ENCODE data around the gene CELF1.

Gene CELF1

GRCh38 chr11:47487421-47487820 is 65.5 kb downstream of the CELF1 start:
- ChIA-PET CTCF (interaction anchor here (0.9 to 2.1 kb wide), 3 partner anchors 9 to 130 kb away, joined by 3 to 11 read pairs (median 4); no protein-coding TSS in a partner anchor), POLR2A (interaction anchor here (0.6 kb wide), 1 partner anchor 23 kb away, joined by 5 read pairs; no protein-coding TSS in a partner anchor)
- DNase-seq (ENCODE audit: extremely low spot score): no peak
- TF ChIP-seq CTCF (IDR thresholded peaks at IDR 0.05; ENCODE audit: control extremely low read depth, extremely low read depth, low read depth, missing control alignments): no peak

GRCh38 chr11:47485107-47485506 is 67.8 kb downstream of the CELF1 start:
- TF ChIP-seq CTCF (IDR thresholded peaks at IDR 0.05; ENCODE audit: control extremely low read depth, extremely low read depth, low read depth, missing control alignments): no peak
- ChIA-PET POLR2A (no interaction called here), CTCF (no interaction called here)
- no peak for DNase-seq (ENCODE audit: extremely low spot score)

GRCh38 chr11:47483457-47483856 is 69.5 kb downstream of the CELF1 start:
- CTCF ChIA-PET: no interaction called here
- POLR2A ChIA-PET: no interaction called here
- no peak for TF ChIP-seq CTCF (IDR thresholded peaks at IDR 0.05; ENCODE audit: control extremely low read depth, extremely low read depth, low read depth, missing control alignments)
- no peak for DNase-seq (ENCODE audit: extremely low spot score)

- CTCF ChIA-PET: interaction anchor here (0.7 kb wide), 1 partner anchor 18 kb away, joined by 3 read pairs; no protein-coding TSS in a partner anchor
- POLR2A ChIA-PET: interaction anchor here (0.6 kb wide), 1 partner anchor 409 kb away, joined by 5 read pairs; no protein-coding TSS in a partner anchor
- TF ChIP-seq CTCF (IDR thresholded peaks at IDR 0.05; ENCODE audit: control extremely low read depth, extremely low read depth, low read depth, missing control alignments): no peak
- DNase-seq (ENCODE audit: extremely low spot score): no peak
Observed at GRCh38 chr11:47480762-47481161, 72.2 kb downstream of the CELF1 start.

- DNase-seq (ENCODE audit: extremely low spot score): no peak
- CTCF ChIA-PET: interaction anchor here (1.1 to 2.4 kb wide), 7 partner anchors 9 to 34 kb away, joined by 3 to 11 read pairs (median 4); no protein-coding TSS in a partner anchor
- POLR2A ChIA-PET: no interaction called here
- TF ChIP-seq CTCF (IDR thresholded peaks at IDR 0.05; ENCODE audit: control extremely low read depth, extremely low read depth, low read depth, missing control alignments): no peak
Observed at GRCh38 chr11:47478651-47479329, 74.1 kb downstream of the CELF1 start.

- DNase-seq (ENCODE audit: extremely low spot score): no peak
- no peak for TF ChIP-seq CTCF (IDR thresholded peaks at IDR 0.05; ENCODE audit: control extremely low read depth, extremely low read depth, low read depth, missing control alignments)
- POLR2A ChIA-PET: no interaction called here
- CTCF ChIA-PET: interaction anchor here (1.9 to 2.4 kb wide), 2 partner anchors 10 to 18 kb away, joined by 7 to 11 read pairs; no protein-coding TSS in a partner anchor
Observed at GRCh38 chr11:47477753-47478152, 75.2 kb downstream of the CELF1 start.

Measured in GM10248 (cell line).